ENCODE measurements around the gene ATP6V0C. TPM values are rescaled to one million over a fixed set of nuclear protein-coding genes. Genes with fewer than 3 reads are reported as not detected.

The ATP6V0C gene
- total and polyA plus RNA-seq, 4 donors: 17.6 to 132 (median 60.6) TPM

GRCh38 chr16:2528161-2529060, 14.7 kb downstream of the ATP6V0C start:
- H3K4me3 ChIP-seq (ENCODE audit: low read depth in 1 of 3, low read length in 3 of 3): no peak overlapping the region
- H3K9ac ChIP-seq (ENCODE audit: low read depth in 1 of 2, low read length in 2 of 2): no peak overlapping the region
- no peak for TF ChIP-seq RAD21 (IDR thresholded peaks at IDR 0.05)
- no peak for TF ChIP-seq CTCF (IDR thresholded peaks at IDR 0.05; ENCODE audit: low read depth, low read length, missing input control)
- TF ChIP-seq EGR1 (IDR thresholded peaks at IDR 0.05; ENCODE audit: low read depth in 2 of 2): no peak
- no peak for TF ChIP-seq TAF1 (conservative IDR thresholded peaks at IDR 0.05)
- TF ChIP-seq FOXA1 (IDR thresholded peaks at IDR 0.05): no peak
- no peak for TF ChIP-seq HNF4A (conservative IDR thresholded peaks at IDR 0.05)
- no peak for TF ChIP-seq MAX (IDR thresholded peaks at IDR 0.05)
- TF ChIP-seq NR2F2 (IDR thresholded peaks at IDR 0.05): no peak
- no peak for TF ChIP-seq GABPA (IDR thresholded peaks at IDR 0.05 in 1 of 2, conservative IDR thresholded peaks at IDR 0.05 in 1 of 2)
- TF ChIP-seq RXRA (IDR thresholded peaks at IDR 0.05): no peak
- TF ChIP-seq YY1 (IDR thresholded peaks at IDR 0.05): no peak
- TF ChIP-seq HNF4G (IDR thresholded peaks at IDR 0.05): no peak
- no peak for TF ChIP-seq ZBTB33 (IDR thresholded peaks at IDR 0.05)
- no peak for TF ChIP-seq FOXA2 (IDR thresholded peaks at IDR 0.05)
- no peak for TF ChIP-seq ATF3 (IDR thresholded peaks at IDR 0.05)
- no peak for TF ChIP-seq SP1 (IDR thresholded peaks at IDR 0.05)
- TF ChIP-seq JUND (IDR thresholded peaks at IDR 0.05): no peak
- no peak overlapping the region for H3K27ac ChIP-seq (ENCODE audit: low read depth in 1 of 2, low read length in 2 of 2)
- no peak for DNase-seq (ENCODE audit: low spot score)
- peaks cover 0 to 7% (median under 1%) of the 10 kb centered on the region in 4 donors for H3K36me3 ChIP-seq (ENCODE audit: control insufficient read depth in 4 of 4, insufficient read depth in 3 of 4, low read depth in 1 of 4, low read length in 3 of 4)
- WGBS: 92% methylated on average over 36 of the region's 36 CpGs
- H3K9me3 ChIP-seq (ENCODE audit: control insufficient read depth in 4 of 4, low read length in 3 of 4): no peaks in the 10 kb centered on the region
- peaks cover 21 to 52% (median 38%) of the 10 kb centered on the region in 4 donors for H3K4me1 ChIP-seq (ENCODE audit: control insufficient read depth in 4 of 4, insufficient read depth in 4 of 4, low read length in 3 of 4)
- no peaks in the 10 kb centered on the region for H3K27me3 ChIP-seq (ENCODE audit: control insufficient read depth in 4 of 4, insufficient read depth in 4 of 4, low read length in 3 of 4)

- Histone ChIP-seq H3K9ac (ENCODE audit: low read depth in 1 of 2, low read length in 2 of 2) (no peak overlapping the region), H3K27ac (ENCODE audit: low read depth in 1 of 2, low read length in 2 of 2) (no peak overlapping the region), H3K9me3 (ENCODE audit: control insufficient read depth in 4 of 4, low read length in 3 of 4) (no peaks in the 10 kb centered on the region), H3K4me3 (ENCODE audit: low read depth in 1 of 3, low read length in 3 of 3) (no peak overlapping the region), H3K27me3 (ENCODE audit: control insufficient read depth in 4 of 4, insufficient read depth in 4 of 4, low read length in 3 of 4) (no peaks in the 10 kb centered on the region), H3K4me1 (ENCODE audit: control insufficient read depth in 4 of 4, insufficient read depth in 4 of 4, low read length in 3 of 4) (peaks cover 18 to 44% (median 30%) of the 10 kb centered on the region in 4 donors), H3K36me3 (ENCODE audit: control insufficient read depth in 4 of 4, insufficient read depth in 3 of 4, low read depth in 1 of 4, low read length in 3 of 4) (peaks cover 0 to 6% (median 0%) of the 10 kb centered on the region in 4 donors)
- TF ChIP-seq CTCF (IDR thresholded peaks at IDR 0.05; ENCODE audit: low read depth, low read length, missing input control): peak; percentile 25
- TF ChIP-seq SP1 (IDR thresholded peaks at IDR 0.05): no peak
- 87% methylated on average over 32 of the region's 32 CpGs for WGBS
- DNase-seq (ENCODE audit: low spot score): peak; percentile 42
Measured at GRCh38 chr16:2529061-2529931, 15.5 kb downstream of the ATP6V0C start.

All from liver (tissue), 9 donors.